Stimulated activated CD8-positive, alpha-beta memory T cell treated with anti-CD3 and anti-CD28 coated beads, Interleukin-15, amount 100 ng/mL, for 4 hours (primary cell): ENCODE measurements around the gene PLK3.
A peak's percentile ranks its signal among the peaks of the same experiment; 100 is the strongest.
"Not testable (repeated sequence)": the region's sequence is repeated elsewhere in the genome, so short reads cannot be mapped to it uniquely, and the experiment has no call there.

Experiments
- DNase-seq, 2 donors: peaks; one replicate each; pipeline ENCODE4 v3.0.0-alpha.2; 2020; ENCODE audit warnings: low read depth in 2 of 2

Gene PLK3

DNA sequence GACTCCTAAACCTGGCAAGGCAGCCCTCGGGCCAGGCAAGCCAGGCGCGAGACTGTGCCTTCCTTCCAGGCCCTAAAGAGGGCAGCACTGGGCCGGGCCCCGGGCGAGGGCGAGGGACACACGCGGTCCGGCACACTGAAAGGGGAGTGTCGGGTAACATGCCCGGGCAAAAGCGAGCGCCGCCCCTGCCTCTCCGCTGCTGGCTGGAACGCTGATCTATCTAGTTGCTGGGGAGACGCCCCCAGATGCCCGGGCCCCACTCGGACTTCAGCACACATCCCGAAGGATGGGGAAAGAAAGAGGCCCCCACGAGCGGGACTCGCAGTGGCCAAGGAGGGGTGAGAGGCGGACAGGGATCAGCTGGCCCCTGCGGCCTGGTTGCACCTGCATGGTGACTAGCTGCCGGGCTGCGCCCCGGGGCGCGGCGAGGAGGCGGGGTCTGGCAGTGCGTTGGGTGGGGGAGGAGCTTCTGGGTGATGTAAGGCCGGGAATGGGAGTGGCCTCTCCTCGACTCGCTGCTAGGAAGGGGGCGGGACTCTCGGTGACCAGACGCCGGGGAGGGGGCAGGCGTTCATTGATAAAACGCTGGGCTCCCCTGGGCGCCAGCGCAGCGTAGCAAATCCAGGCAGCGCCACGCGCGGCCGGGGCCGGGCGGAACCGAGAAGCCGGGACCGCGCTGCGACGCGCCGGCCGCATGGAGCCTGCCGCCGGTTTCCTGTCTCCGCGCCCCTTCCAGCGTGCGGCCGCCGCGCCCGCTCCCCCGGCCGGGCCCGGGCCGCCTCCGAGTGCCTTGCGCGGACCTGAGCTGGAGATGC lies at the start of gene PLK3:
PLK3 (plus strand) TSS at position 608 of the 815 bp plus-strand sequence; CDS start at position 695, 87 bp downstream.
- DNase-seq = peak; percentile 95 to 97

DNA sequence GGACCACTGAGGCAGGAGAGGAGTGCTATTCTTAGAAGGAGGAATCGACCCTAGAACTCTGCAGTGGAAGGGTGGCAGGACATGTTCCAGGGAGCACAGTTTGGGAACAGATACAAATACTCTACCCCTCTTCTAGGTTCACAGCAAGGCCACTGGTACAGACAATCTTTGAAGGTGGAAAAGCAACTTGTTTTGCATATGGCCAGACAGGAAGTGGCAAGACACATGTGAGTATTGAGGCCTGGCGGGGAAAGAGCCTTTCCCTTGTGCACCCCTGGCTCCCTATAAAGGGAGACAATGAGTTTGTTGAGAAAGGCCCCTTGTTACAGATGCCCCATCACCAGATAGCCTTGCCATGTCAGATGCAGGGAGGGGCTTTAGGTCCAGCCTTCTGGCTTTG lies 42.8 kb upstream of the PLK3 start:
- no peak for DNase-seq

DNA sequence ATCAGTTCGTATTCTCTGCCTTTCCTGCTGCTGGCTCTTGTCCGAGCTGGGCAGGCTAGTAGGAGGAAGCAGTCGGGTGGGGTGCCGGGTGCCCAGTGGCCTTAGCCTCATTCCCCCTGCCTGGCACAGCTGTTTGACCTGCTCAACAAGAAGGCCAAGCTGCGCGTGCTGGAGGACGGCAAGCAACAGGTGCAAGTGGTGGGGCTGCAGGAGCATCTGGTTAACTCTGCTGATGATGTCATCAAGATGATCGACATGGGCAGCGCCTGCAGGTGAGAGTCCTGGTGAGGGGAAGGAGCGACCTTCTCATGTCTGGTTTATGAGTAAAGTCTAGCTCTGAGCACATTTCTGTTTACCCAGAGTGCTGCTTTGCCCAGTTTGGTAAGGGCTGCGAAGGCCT lies 41.1 kb upstream of the PLK3 start:
- no peak for DNase-seq

DNA sequence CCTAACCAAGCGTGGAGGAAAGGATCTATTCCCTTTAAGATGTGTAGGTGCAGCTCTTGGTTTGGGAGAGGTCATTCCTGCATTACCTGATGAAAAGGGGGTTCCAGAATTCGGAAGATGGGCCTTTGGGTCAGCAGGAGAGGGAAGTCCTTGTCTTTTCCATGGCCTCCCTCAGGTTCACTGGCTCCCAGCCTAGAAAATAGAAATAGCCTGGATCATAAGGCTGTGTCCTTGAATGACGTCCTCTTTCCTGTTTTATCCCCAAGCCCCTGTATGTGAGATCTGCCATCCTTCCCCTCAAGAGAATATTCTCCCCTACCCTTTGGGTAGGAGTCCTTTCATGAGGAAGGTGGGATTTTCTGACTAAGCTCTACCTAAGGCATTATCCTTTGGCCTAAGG lies 39.3 kb upstream of the PLK3 start:
- DNase-seq = no peak

DNA sequence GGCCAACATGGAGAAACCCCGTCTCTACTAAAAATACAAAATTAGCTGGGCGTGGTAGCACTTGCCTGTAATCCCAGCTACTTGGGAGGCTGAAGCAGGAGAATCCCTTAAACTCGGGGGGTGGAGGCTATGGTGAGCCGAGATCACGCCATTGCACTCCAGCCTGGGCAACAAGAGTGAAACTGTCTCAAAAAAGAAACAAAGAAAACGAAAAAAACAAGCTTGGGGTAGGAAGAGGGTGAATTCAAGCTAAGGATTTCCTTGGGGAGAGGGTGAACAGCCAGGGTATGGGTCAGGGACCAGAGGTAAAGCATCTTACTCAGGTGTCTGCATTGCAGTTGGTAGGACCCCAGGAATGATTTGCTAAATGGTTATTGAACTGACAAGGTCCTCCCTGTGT lies 33.8 kb upstream of the PLK3 start:
- DNase-seq = not testable (repeated sequence)

DNA sequence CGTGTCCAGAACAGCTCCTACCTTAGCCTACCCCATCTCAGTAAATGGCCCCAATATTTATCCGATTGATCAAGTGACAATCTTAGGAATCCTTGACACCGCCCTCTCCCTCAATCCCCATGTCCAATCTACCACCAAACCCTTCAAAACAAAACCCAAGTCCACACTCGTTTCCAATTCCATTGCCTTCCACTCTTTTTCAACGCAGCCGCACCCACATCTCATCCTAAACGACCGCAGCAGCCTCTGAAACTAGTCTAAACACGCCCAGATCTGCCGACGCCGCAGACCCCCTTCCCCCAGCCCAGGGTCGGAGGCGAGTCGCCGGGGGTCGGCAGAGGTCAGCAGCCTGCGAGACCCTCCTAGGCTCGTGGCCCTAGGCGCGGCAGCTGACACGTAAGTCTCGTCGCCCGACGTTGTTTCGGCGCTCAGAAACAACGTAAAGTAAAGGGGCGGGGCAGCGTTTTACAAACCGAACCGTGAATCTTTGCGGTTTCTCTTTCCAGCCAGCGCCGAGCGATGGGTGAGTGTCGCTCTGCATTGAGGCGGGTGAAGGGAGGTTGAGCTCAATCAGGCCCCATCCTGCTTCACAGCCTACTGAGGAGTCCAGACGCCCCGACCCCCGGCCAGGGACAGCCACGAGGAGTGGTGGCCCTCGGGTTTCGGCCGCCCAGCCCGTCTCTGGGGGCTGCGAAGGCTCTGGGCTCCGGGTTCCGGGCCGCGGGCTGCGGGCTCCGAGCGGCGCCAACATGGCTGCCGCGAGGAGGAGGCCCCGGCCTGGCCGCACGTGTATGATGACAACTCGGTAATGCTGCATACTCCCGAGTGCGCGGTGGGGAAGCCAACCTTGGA lies 24.9 kb upstream of the PLK3 start, which contains the start of gene RPS8:
RPS8 (plus strand) TSS at position 463 of the 852 bp plus-strand sequence; CDS start at position 520, 57 bp downstream.
- peak; percentile 73 to 87 for DNase-seq

DNA sequence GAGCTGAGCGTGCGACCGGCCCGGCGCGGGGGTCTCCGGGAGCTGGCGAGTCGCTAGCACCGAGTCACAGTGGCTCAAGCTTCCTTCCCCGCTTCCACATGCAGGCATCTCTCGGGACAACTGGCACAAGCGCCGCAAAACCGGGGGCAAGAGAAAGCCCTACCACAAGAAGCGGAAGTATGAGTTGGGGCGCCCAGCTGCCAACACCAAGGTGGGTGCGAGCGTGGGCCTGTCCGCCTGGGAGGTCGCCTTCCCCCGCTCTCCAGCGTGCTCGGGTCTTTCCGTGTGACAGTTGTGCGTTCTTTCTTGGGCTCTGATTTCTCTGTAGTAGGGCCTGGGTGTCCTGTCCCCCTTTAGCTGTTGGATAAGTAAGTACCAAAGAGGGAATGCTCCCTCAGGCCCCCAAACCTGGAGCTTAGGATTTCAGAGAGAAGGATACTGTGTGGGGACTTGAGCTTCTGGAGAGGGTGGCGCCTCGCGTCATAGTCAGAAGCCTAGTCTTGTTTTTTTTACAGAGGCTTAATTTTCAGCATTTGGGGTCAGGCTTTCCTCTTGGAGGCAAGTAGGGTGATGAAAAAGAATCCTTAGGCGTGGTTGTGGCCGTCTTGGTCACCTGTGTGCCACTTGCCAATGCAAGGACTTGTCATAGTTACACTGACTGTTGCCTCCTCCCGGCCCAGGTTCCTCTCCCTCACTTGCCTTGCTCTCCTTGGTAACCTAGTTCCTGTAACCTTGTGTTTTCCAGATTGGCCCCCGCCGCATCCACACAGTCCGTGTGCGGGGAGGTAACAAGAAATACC lies 24.0 kb upstream of the PLK3 start:
- DNase-seq = peak; percentile 42 to 53

DNA sequence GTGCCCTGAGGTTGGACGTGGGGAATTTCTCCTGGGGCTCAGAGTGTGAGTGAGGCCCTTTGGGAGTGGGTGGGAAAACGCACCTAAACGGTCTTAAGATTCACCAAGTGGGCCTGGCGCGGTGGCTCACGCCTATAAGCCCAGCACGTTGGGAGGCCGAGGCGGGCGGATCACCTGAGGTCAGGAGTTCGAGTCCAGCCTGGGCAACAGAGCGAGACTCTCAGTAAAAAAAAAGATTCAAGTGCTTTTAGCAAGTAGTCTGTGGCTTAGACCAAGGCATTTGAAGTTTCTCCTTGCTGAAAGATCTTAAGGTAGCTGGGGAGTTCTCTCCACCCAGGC lies 23.5 kb upstream of the PLK3 start:
- no peak for DNase-seq

DNA sequence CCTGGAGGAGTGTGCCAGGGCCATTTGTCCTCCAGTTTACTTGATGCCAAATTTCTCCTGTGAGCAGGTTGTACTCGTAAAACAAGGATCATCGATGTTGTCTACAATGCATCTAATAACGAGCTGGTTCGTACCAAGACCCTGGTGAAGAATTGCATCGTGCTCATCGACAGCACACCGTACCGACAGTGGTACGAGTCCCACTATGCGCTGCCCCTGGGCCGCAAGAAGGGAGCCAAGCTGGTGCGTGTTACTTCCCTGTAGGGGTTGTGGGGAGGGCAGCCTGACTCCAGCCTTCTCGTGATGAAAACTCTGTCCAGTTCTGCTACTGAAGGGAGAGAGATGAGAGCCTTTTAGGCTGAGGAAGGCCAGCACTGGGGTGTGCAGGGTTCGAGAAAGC lies 22.6 kb upstream of the PLK3 start:
- DNase-seq = no peak

DNA sequence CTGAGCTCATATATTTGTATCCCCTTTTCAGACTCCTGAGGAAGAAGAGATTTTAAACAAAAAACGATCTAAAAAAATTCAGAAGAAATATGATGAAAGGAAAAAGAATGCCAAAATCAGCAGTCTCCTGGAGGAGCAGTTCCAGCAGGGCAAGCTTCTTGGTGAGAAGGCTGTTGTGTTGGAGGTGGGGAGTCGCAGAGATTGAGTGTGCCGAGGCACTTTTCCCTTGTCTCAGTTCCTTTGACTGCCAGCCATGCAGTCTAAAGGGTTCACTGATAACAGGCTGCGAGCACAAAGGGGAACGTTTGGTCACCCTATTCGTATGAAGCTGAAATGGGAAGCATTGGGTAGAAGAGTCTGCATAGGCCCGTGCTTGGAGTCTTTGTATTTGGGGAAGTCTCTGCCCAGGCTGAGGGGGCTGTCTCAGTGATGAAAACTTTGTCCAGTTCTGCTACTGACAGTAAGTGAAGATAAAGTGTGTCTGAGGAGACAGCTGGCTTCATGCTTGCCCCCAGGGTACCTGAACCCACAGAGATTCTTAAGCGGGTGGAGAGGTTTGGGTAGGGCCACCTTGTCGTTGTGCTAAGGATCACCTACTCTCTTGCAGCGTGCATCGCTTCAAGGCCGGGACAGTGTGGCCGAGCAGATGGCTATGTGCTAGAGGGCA lies 22.1 kb upstream of the PLK3 start:
- no peak for DNase-seq

DNA sequence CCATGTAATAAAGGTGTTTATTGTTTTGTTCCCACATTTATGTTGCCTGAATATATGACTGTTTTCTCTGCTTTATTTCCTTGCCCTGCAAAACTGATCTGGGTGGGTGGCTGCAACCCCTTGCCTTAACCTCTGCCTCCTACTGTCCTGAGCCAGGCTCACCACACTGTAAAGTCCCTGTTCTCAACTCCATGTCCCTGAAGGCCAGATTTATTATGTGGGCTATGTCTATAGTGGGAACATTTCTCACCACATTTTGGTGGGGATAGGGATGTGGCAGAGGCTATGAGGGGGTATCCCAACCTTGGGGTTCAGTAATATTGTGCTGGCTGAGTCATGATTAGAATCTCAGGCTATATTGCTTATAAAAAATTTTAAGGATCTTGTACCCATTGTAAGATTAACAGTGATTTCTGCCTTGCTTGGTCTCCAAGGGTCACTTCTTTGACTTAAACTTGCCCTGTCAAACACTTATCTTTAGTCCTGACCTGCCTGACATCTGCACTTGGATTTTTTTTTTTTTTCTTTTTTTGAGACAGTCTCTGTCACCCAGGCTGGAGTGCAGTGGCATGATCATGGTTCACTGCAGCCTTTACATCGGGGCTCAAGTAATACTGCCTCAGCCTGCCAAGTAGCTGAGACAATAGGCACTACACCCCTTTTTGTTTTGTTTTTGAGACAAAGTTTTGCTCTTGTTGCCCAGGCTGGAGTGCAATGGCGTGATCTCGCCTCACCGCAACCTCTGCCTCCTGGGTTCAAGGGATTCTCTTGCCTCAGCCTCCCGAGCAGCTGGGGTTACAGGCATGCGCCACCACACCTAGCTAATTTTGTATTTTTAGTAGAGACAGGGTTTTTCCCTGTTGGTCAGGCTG lies 21.2 kb upstream of the PLK3 start:
- no peak for DNase-seq

DNA sequence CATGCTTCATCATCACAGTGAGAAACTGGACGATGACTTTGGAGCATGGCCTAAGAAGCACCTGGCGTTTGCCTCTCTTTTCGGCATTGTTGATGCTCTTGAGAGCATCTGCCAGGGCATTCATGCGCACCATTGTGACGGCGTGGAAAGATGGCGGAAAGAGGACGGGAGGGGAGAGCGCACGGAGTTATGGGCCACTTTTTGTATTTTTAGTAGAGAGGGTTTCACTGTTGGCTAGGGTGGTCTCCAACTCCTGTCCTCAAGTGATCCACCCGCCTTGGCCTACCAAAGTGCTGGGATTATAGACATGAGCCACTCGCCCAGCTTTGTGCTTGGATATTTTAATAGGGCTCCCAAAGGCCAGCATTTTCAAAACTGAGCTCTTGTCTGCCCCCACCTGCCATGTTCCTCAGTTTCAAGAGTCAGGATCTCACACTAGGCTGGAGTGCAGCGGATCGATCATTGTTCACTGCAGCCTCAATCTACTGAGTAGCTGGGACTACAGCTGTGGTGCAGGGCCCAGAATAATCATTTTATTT lies 19.5 kb upstream of the PLK3 start:
- no peak for DNase-seq

DNA sequence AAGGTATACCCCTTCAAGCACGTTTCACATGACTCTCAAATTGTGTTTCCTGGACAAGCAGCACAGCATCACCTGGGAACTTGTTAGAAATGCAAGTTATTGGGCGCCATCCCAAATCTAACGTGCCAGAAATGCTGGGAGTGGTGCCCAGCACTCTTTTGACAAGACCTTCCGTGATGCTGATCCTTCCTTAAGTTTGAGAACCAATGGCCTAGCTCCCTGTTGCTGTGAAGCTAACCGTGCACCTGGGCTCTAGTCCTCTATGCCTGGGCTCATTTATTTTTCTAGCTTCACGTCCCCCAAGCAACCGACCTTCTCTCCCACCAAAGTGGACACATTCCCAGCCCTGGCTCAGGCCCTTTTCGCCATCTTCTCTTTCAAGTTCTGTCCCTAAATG lies 16.5 kb upstream of the PLK3 start:
- DNase-seq = no peak

DNA sequence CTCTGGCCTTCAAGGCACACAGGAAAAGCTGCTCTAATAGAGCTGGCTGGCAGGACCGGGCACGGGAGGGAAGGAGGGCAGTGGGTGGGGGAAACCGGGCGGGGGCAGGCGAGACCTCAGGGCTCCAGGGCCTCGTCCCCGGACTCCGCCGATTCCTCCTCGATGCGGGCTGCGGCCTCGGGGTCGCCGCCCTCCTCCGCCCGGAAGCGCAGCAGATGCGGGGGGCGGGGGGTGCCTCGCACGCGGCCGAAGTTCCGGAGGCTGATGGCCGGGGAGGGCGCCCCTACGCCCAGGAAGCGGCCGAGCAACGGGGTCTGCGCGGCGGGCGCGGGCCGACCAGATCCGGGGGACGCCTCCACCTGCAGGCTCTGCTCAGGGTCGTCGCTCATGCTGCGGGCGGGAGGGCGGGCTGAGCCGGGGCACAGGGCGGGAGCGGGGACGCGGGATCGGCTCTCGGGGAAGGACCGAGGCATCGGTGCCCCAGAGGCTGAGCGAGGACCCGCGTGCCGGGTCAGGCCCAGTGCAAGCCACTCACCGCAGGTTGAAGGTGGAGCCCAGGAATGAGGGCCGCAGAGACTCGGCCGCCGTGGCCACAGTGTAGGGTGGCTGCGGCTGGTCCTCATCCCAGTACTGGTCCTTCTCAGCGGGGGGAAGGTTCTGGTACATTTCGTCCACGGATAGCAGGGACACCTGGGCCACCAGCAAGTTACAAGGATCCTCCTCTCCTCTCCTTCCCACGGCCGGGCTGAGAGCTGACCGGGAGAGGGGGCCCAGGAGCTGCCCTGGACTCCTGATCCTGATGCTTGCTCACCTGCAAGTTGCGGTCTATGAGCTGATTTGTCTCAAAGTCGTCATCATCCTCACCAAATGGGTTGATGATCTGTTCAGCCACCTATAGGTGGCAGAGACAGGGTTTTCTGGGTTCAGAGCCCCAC lies 15.8 kb upstream of the PLK3 start:
- DNase-seq = no peak

DNA sequence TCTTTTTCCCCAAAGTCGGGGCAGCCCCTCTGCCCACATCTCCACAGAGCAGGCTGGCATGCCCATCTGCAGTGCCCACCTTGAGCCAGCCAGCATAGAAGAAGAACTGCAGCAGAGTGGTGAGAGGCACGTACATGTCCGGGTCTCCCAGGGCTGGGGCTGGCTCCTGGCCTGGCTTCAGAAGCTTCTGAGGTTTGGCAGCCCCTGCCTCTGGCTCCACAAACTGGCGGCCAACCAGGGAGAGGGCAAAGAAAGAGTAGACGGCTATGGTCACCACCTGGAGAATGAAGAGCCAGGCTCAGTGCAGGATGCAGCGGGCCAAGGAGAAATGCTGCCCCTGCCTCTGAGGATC lies 15.2 kb upstream of the PLK3 start:
- DNase-seq = no peak

DNA sequence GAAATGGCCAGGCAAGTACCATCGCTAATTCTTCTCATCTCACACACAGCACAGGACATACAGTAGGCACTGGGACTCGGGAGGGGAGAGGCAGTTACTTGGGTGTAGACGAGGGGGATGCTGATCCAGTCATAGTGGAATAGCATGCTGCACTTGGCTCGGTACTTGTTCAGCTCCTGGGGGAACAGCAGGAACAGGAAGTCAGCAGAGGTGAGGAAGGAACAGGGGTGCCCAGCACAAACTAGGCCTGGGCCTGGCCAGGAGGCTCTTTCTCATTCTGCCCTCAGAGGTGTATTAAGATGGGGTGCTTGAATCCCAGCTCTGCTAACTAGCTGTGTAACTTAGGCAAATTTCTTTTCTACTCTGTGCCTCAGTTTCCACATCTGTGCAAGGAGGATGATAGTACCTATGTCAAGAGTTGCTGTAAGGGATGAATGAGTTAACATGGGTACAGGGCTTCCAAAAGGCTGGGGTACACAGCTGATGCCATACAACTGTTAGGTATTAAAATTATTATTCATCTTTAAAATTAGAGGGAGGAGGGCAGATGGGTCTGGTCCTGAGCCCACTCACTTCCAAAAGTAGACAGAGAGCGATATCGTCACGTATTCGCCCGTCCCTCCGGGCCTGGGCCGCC lies 14.6 kb upstream of the PLK3 start:
- no peak for DNase-seq

DNA sequence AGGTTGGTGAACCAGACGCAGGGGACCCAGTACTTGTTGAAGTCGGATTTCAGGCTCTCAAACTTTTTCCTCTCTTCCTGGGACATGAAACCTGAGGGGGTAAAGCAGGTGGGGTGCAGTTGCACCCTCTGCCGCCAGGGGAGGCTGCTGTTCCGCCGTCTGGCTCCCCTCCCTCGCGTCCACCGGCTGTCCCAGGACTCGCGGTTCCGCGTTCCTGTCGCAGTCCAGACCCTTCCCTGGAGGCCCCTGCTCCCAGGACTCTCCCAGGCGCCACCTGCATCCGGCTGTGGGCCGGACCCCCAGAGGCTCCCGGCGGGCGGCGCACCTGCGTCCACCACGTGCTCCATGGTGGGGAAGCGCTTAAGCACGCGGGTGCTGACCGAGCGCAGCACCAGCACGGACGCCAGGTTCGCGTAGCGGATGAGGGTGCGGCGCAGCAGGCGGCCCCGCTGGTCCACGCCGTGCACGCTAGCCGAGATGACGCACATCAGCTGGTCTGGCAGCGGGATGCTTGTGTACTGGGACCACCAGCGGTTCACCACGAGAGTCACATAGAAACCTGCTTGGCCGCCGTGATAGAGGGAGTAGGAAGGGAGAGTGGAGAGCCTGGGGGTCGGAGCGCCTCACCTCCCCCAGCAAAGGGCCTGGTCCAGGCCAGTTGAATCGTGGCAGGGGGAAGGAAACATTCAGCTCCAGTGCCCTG lies 13.9 kb upstream of the PLK3 start:
- DNase-seq = no peak

DNA sequence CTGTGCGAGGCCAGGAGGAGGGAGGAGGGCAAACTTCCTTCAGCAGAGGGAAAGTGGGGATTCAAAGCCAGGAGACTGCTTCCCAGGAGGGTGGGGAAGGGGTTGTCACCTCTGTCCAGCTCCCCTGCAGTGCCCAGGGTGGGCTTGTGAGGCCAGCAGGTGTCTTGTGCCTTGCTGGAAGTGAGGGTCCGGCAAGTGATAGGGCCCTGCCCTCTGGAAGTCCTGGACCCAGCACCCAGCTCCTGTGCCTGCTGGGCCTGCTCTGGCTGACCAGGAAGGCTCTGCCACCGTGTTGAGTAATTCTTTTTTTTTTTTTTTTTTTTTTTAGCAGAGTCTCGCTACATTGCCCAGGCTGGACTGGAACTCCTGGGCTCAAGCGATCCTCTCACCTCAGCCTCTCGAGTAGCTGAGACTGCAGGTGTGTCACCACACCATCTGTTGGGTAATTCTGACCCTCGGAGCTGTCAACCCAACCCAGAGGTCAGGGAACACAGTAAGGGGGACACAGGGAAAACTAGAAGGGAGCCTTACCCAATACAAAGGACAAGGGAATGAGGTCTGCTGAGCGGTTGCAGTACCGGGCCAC lies 13.2 kb upstream of the PLK3 start:
- DNase-seq = no peak
